Fibroblast of gingiva (primary cell): Measurements from ENCODE around the gene MSANTD1.

Experiments used
- DNase-seq: peaks from one replicate; pipeline ENCODE4 v3.0.0-alpha.2; 2011; ENCODE audit warnings: low read depth

The MSANTD1 gene

DNA sequence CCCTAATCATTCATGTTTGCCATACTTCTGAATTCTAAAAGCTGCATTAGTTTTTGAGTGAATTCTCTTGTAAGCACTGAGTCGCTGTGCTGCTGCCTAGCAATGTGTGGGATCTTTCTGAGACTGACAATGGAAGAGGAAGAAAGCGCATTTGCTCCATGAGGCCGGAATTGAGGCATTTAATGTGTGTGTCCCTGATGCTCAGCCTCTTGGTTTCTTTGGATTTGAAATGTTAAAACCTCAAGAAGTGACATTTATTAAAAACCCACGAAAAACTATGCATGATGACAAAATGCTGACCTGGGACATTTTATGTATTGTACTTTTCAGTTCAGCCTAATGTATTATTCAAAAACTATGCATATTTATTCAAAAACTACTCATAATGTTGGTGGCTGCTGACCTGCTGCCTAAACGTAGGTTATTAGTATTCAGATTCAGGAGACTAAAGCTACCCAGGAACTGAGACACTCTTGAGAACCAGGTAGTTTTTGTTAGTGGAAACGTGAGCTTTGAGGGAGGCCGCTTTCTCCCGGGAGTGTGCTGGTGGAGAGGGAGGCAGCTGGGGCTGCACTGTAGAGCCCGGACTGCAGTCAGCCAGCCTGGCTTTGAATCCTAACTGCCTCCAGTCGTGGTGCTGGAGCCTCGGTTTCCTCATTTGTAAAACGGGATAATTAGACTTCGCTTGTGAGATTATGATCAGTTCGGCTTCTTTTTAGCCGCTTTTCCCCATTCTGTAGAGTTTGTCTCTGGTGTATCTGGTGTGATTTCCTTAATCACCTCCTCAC, 55.2 kb downstream of the MSANTD1 start:
- no peak for DNase-seq

DNA sequence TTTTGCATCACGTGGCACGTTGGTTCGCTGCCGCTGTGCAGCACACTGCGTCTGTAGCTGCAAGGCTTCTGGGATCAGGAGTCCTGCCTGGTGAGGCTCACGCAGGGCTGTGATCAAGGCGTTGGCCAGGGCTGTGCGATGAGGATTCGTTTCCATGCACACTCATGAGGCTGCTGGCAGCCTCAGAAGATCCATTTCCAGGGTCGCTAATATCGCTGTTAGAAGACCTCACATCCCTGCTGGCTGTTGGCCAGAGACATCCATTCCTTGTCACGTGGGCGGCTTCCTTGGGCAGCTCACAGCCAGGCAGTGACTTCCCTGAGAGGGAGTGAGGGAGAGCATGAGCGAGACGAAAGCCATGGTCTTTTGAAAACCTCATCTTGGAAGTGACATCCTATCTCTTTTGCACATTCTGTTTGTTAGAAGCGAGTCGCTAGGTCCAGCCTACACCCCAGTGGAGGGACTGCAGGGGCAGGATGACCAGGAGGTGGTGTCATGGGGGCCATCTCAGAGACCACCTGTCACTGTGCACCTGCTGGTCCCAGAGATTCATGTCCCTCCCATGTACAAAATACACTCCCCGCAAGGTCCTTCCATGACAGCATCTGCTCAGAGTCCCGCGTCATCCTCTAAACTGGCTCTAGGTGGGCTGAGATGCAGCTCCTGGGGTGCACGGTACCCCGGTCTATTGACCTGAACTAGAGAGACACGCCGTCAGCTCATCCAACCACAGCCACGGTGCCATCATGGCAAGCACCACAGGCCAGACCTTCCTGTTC, 56.1 kb downstream of the MSANTD1 start:
- peak; percentile 15 for DNase-seq

DNA sequence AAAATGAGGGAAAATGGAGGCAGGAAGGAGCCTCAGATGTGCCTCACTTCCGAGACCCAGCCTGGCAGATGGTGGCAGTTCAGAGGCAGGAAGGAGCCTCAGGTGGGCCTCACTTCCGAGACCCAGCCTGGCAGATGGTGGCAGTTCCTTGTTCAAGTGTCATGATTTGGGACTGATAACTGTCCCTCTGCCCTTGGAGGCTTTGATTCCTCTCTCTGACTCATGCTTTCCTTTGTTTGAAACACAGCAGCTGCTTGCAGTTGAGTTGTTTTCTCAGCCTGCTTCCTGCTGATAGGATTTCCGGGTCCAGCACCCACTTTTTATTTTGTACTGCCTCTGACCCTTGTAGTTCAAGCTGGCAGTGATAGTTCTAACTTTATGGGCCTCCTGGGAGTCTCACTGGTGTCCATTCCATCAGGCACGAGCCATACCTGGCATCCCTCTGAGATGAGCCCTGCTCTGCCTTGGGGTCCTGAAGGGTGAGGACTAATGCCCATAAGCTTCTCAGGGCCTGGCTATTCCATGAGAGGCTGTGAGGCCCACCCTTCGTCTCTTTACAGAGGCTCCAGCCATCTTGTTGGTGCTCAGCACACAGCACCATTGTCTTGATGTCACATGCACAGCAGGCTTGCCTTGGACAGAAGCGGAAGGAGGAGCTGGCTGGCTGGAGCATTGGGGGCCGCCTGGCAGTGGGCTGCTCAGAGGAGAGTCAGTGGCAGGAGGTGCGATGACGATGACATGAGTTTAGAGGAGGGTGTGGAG, 56.8 kb downstream of the MSANTD1 start:
- no peak for DNase-seq
